ENCODE measurements around the gene SH3GLB2. TPM values are rescaled to one million over a fixed set of nuclear protein-coding genes. Genes with fewer than 3 reads are reported as not detected.

Gene SH3GLB2
- total RNA-seq, 2 donors from 2014 or later: 109 to 110 TPM

DNA sequence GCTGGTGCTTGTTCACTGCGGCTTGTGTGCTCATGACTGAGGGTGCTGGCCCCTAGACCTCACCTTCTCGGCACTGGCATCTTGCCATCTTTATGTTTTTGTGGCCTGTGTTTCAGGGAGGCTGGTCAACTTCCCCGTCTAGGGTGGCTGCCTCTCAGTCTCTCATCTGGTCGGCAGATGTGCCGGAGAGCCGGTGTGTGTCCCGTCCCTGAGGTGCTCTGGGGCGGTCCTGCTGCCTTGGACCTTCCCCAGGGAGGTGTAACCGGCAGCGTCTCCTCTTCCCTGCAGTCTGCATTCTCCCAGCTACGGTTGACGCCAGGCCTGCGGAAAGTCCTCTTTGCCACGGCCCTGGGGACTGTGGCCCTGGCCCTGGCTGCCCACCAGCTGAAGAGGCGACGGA, 13.9 kb upstream of the SH3GLB2 start:
- no peak for DNase-seq
- Histone ChIP-seq H3K36me3 (peaks cover 15% of the 10 kb centered on the region), H3K4me3 (no peak overlapping the region), H3K4me1 (peaks cover 17% of the 10 kb centered on the region), H3K9ac (ENCODE audit: low read depth in 2 of 2, low read length in 2 of 2) (no peak overlapping the region), H3K27me3 (no peaks in the 10 kb centered on the region), H3K27ac (no peak overlapping the region), H3K9me3 (no peaks in the 10 kb centered on the region)
- no peak for TF ChIP-seq CTCF (IDR thresholded peaks at IDR 0.05)
- intact Hi-C loops (cut with DNase I): no loop called here

DNA sequence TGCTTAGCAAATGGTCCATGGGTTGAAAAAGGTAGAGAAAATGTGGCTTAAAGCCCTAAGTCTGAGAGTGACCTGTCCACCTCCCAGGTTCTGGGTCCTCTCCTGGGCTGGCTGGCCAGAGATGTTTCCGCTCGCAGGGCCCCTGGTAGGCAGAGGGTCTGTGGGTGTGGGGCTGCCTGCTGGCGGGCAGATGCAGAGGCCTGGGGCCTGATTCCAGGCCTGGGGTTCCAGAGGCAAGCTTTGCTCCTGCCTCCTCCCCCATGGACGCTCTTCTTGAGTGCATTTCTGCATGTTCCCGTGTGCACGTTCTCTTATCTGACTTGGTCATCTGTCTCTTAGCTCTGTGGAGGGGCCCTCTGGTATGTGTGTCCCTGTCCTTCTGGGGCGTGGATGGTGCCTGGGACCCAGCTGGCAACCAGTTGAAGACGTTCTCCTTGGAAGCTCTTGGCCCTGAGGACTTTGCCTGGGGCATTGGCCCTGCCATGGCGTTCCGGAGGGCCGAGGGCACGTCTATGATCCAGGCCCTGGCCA, 12.0 kb upstream of the SH3GLB2 start:
- Histone ChIP-seq H3K27ac (no peak overlapping the region), H3K4me1 (peaks cover 17% of the 10 kb centered on the region), H3K9me3 (no peaks in the 10 kb centered on the region), H3K36me3 (peaks cover 15% of the 10 kb centered on the region), H3K9ac (ENCODE audit: low read depth in 2 of 2, low read length in 2 of 2) (no peak overlapping the region), H3K27me3 (no peaks in the 10 kb centered on the region), H3K4me3 (no peak overlapping the region)
- no peak for DNase-seq
- intact Hi-C loops (cut with DNase I): no loop called here
- no peak for TF ChIP-seq CTCF (IDR thresholded peaks at IDR 0.05)

DNA sequence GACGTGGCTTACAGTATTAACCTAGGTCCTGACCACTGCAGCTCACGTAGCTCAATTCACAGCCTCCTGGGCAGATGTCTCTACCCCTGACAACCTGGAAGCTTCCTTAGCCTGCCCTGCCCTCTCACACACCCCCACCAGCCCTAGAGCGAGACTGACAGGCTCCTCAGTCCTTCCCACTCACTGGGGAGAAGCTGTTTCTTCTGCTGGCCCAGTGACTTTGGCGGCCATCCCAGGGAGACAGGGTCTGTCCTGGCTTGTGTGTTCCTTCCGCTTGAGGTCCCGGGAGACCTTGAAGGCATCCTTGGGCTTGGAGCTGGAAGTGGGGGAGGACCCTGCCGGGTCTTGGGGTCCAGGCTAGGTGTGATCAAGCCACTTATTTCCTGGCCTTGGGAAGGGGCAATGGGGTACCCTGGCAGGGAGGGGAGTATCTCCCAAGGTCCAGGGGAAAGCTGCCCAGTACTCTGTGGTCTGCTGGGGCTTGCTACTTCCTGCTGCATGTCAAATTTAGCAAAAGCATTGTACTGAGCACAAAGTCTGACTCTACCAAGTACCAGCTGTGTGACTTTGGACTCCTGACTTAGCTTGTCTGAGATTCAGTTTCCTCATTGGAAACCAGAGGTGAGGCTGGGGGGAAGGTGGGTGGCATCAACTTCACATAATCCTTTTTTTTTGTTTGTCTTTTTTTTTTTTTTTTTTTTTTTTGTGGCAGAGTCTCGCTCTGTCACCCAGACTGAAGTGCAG, 10.2 kb upstream of the SH3GLB2 start:
- H3K4me3 ChIP-seq: peak overlapping the region; percentile 66
- peak overlapping the region; percentile 3 for H3K27ac ChIP-seq
- peaks cover 15% of the 10 kb centered on the region for H3K36me3 ChIP-seq
- H3K9ac ChIP-seq (ENCODE audit: low read depth in 2 of 2, low read length in 2 of 2): peak overlapping the region; percentile 24 to 92
- no peaks in the 10 kb centered on the region for H3K27me3 ChIP-seq
- peaks cover 17% of the 10 kb centered on the region for H3K4me1 ChIP-seq
- intact Hi-C loops (cut with DNase I): no loop called here
- H3K9me3 ChIP-seq: no peaks in the 10 kb centered on the region
- TF ChIP-seq CTCF (IDR thresholded peaks at IDR 0.05): no peak
- no peak for DNase-seq

DNA sequence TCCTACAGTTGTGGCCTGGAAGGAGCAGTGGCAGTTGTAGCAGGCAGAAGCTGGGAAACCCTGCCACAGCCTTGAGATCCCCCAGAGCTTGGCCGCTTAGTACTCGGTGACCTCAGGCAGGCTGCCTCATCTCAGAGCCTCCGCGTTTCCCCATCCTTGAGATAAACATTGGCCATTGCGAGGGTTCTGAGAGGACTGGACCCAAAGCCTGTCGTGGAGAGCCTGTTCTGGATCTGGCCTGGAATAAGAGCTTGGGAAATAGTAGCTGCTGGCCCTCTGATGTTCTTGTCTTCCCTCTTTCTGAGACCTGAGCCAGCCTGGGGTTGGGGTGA, 9.6 kb upstream of the SH3GLB2 start:
- intact Hi-C loops (cut with DNase I): no loop called here
- Histone ChIP-seq H3K4me1 (peaks cover 17% of the 10 kb centered on the region), H3K9me3 (no peaks in the 10 kb centered on the region), H3K36me3 (peaks cover 15% of the 10 kb centered on the region), H3K27me3 (no peaks in the 10 kb centered on the region), H3K27ac (peak overlapping the region; percentile 3), H3K9ac (ENCODE audit: low read depth in 2 of 2, low read length in 2 of 2) (peak overlapping the region; percentile 88 to 92), H3K4me3 (peak overlapping the region; percentile 66)
- TF ChIP-seq CTCF (IDR thresholded peaks at IDR 0.05): no peak
- DNase-seq: peak; percentile 32

DNA sequence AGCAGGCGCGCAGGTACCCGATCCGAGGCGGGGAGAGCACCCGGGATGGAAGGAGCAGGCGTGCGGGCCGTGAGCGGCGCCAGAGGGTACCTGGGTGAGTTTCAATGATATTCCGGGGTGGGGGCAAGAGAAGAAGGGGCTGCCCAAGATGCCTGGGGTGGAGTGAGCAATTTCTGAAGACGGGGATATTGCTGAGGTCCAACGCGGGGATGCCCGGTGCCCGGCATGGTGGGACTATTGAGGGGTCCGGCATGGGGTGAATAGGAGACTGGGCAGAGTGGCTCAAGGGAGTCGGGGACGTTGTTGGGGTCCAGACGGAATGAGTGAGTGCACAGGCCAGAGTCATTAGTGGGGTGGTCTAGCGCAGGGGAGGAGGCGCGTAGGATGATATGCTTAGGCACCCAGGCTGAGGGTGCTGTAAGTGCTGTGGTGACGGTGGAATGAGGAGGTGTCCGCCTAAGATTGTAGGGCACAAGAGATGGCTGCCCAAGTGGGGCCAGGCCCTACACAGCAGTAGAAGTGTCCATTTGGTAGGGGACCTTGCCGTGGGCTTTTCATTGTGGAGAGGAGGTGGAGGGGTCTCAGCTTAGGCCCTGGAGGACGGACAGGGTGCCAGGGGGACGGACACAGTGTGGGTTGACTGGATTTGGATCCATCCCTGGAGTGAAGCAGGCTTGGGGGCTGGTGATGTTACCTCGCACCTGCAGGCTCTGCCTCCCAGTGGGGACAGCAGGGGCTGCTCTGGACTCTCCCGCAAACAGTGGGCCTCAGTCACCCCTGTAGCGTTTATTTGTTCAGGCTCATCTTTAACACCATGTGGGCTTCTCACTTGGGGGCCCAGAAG, 9.0 kb upstream of the SH3GLB2 start:
- peak overlapping the region; percentile 75 for H3K27ac ChIP-seq
- peaks cover 10% of the 10 kb centered on the region for H3K36me3 ChIP-seq
- H3K4me3 ChIP-seq: peak overlapping the region; percentile 66
- no peaks in the 10 kb centered on the region for H3K9me3 ChIP-seq
- H3K9ac ChIP-seq (ENCODE audit: low read depth in 2 of 2, low read length in 2 of 2): peak overlapping the region; percentile 88 to 92
- DNase-seq: no peak
- peaks cover 17% of the 10 kb centered on the region for H3K4me1 ChIP-seq
- no peak for TF ChIP-seq CTCF (IDR thresholded peaks at IDR 0.05)
- intact Hi-C loops (cut with DNase I): no loop called here
- no peaks in the 10 kb centered on the region for H3K27me3 ChIP-seq
